Adrenal gland (tissue), 12 donors: Measurements from ENCODE around the gene ANO6. TPM values are rescaled to one million over a fixed set of nuclear protein-coding genes. Genes with fewer than 3 reads are reported as not detected.

Source experiments
- DNase-seq, 7 donors: peaks; one replicate each; pipeline ENCODE4 v3.0.0-alpha.2; 2019 to 2020
- H3K27ac ChIP-seq, 5 donors: fragments of 200-600 bp; sonication (generic) in 4 of 5; 1 replicate in 3 of 5; 2 replicates in 2 of 5; pipeline versions ENCODE4 v1.5.1 to v1.8.0; 2016 to 2020; ENCODE audit warnings: mild to moderate bottlenecking in 1 of 5
- H3K27me3 ChIP-seq: fragments of 200-600 bp; 2 replicates; pipeline ENCODE4 v1.8.0; 2021
- H3K36me3 ChIP-seq, 2 donors: fragments of 200-600 bp; replicated peaks in 1 of 2; 1 replicate in 1 of 2; 2 replicates in 1 of 2; pipeline versions ENCODE4 v1.5.1 to v1.8.0; 2018 to 2022
- H3K4me1 ChIP-seq, 2 donors: fragments of 200-600 bp; replicated peaks in 1 of 2; 1 replicate in 1 of 2; 2 replicates in 1 of 2; pipeline versions ENCODE4 v1.5.1 to v1.8.0; 2018 to 2021
- H3K4me3 ChIP-seq, 4 donors: fragments of 200-600 bp; sonication (generic) in 3 of 4; one replicate each; pipeline ENCODE4 v1.5.1; 2016 to 2018
- H3K9me3 ChIP-seq, 3 donors: fragments of 200-600 bp; sonication (generic) in 1 of 3; replicated peaks in 1 of 3; 1 replicate in 2 of 3; 2 replicates in 1 of 3; pipeline versions ENCODE4 v1.5.1 to v1.8.0; 2016 to 2021
- CTCF ChIP-seq, 6 experiments: fragments of 450-650 bp in 4 of 6; fragments of 200-600 bp in 2 of 6; sonication (generic) in 1 of 6; IDR thresholded peaks; 1 replicate in 5 of 6; 2 replicates in 1 of 6; pipeline versions ENCODE4 v1.5.1 to v1.8.0; 2016 to 2021; ENCODE audit warnings: antibody characterized with exemption in 6 of 6, mild to moderate bottlenecking in 2 of 6, moderate library complexity in 1 of 6
- POLR2A ChIP-seq, 2 donors: fragments of 450-650 bp; IDR thresholded peaks; one replicate each; pipeline ENCODE4 v1.6.1; 2017; ENCODE audit warnings: antibody characterized with exemption in 2 of 2, mild to moderate bottlenecking in 2 of 2, moderate library complexity in 1 of 2
- WGBS, 4 donors: extraction: QIAGEN DNeasy Blood & Tissue Kit in 2 of 4; methylation state at CpG; one replicate each; pipeline versions ENCODE4 v1.1.5 to v1.1.7; 2013 to 2017; 5-methylcytosine and 5-hydroxymethylcytosine counted together
- intact Hi-C, 2 donors: fragments of 100-400 bp; cut with DNase I; formaldehyde crosslinking; loops; one replicate each; pipeline versions ENCODE4 v1.14.1 to v1.15.0; 2022 to 2023
- polyA plus RNA-seq, 3 donors: library from polyadenylated mRNA; stranded (reverse); fragments of 200-250 nt in 2 of 3; fragments of 350-450 nt in 1 of 3; fragmentation: Illumina TruSeq in 1 of 3; extraction: RNeasy Lipid Tissue Mini Kit (QIAGEN cat#74804) in 1 of 3; gene quantifications; one replicate each; pipeline ENCODE4 v1.2.3, GENCODE V29; 2013 to 2014
- total RNA-seq, 9 donors: library from RNA; depleted of rRNA in 4 of 9; stranded (reverse); fragments of >200 nt in 4 of 9; fragments of 120-200 nt in 1 of 9; fragmentation: NEBNext Ultra II Directional in 1 of 9; extraction: Animal tissue kit (Norgen Biotek cat#: 25700) in 1 of 9; gene quantifications; one replicate each; pipeline versions ENCODE4 v1.1.0 to v1.2.4, GENCODE V29; 2013 to 2023
- donor health status: healthy with polysubstance abuse.
- donor health status: Bipolar disorder and iron deficiency.
- donor health status: DM: yes; HTN: yes; CAD: no.
- donor health status: DM: no; HTN: no; CAD: no.
- donor health status: DM: no; HTN: no; CAD: no.
- donor health status: DM: yes; HTN: yes; CAD: no.

ANO6 gene
- total and polyA plus RNA-seq, 12 donors = 7.5 to 92.3 (median 54.4) TPM

- H3K36me3 ChIP-seq = peaks cover 0 to 16% of the 10 kb centered on the region in 2 donors
- 90 to 98% (median 92%) methylated on average over 3 of the region's 3 CpGs for WGBS, 4 donors
- no peak for DNase-seq
- H3K27me3 ChIP-seq = no peaks in the 10 kb centered on the region
- intact Hi-C loops = no loop called here
- no peak overlapping the region for H3K27ac ChIP-seq
- peaks cover 0 to 9% of the 10 kb centered on the region in 2 donors for H3K4me1 ChIP-seq
- TF ChIP-seq CTCF (IDR thresholded peaks at IDR 0.05) = no peak
- TF ChIP-seq POLR2A (IDR thresholded peaks at IDR 0.05) = no peak
- peaks cover 0 to 9% (median 0%) of the 10 kb centered on the region in 3 donors for H3K9me3 ChIP-seq
- H3K4me3 ChIP-seq = no peak overlapping the region
These were observed 153.1 kb downstream of the ANO6 start for GRCh38 chr12:45368841-45369489.

- Histone ChIP-seq H3K9me3 (no peaks in the 10 kb centered on the region), H3K27ac (no peak overlapping the region), H3K4me1 (no peaks in the 10 kb centered on the region), H3K4me3 (no peak overlapping the region), H3K27me3 (no peaks in the 10 kb centered on the region), H3K36me3 (peaks cover 0 to 9% of the 10 kb centered on the region in 2 donors)
- intact Hi-C loops = no loop called here
- WGBS, 4 donors = 70 to 86% (median 75%) methylated on average over 1 of the region's 1 CpG
- no peak for DNase-seq
- TF ChIP-seq POLR2A (IDR thresholded peaks at IDR 0.05) = no peak
- TF ChIP-seq CTCF (IDR thresholded peaks at IDR 0.05) = no peak
These were observed 161.9 kb downstream of the ANO6 start for GRCh38 chr12:45377815-45378214.

GRCh38 chr12:45379261-45379660 is 163.4 kb downstream of the ANO6 start:
- WGBS, 4 donors = 90 to 96% (median 93%) methylated on average over 5 of the region's 5 CpGs
- no peaks in the 10 kb centered on the region for H3K4me1 ChIP-seq
- no peaks in the 10 kb centered on the region for H3K9me3 ChIP-seq
- no peaks in the 10 kb centered on the region for H3K27me3 ChIP-seq
- intact Hi-C loops = no loop called here
- peaks cover 0 to 18% of the 10 kb centered on the region in 2 donors for H3K36me3 ChIP-seq
- no peak overlapping the region for H3K27ac ChIP-seq
- no peak overlapping the region for H3K4me3 ChIP-seq
- no peak for TF ChIP-seq POLR2A (IDR thresholded peaks at IDR 0.05)
- TF ChIP-seq CTCF (IDR thresholded peaks at IDR 0.05) = no peak
- no peak for DNase-seq

- TF ChIP-seq CTCF (IDR thresholded peaks at IDR 0.05) (no peak), POLR2A (IDR thresholded peaks at IDR 0.05) (no peak)
- 60 to 83% (median 81%) methylated on average over 3 to 4 of the region's 4 CpGs for WGBS, 4 donors
- intact Hi-C loops = loop anchor here (10.0 kb wide), 2 partner anchors 197 to 207 kb away; no protein-coding TSS in a partner anchor
- H3K36me3 ChIP-seq = peaks cover 0 to 25% of the 10 kb centered on the region in 2 donors
- H3K4me3 ChIP-seq = no peak overlapping the region
- no peaks in the 10 kb centered on the region for H3K9me3 ChIP-seq
- peak in 5 of 7 donors; percentile 19 to 61 (median 49) for DNase-seq
- H3K27ac ChIP-seq = no peak overlapping the region
- H3K27me3 ChIP-seq = no peaks in the 10 kb centered on the region
- no peaks in the 10 kb centered on the region for H3K4me1 ChIP-seq
These were observed 165.5 kb downstream of the ANO6 start for GRCh38 chr12:45381351-45381750.
